Breast epithelium (tissue), 3 donors: ENCODE results near the gene TMEM178B.

Experiments
- CTCF ChIP-seq, 3 donors: fragments of 450-650 bp; IDR thresholded peaks; one replicate each; pipeline ENCODE4 v1.5.1; 2016 to 2017; ENCODE audit warnings: antibody characterized with exemption in 3 of 3, mild to moderate bottlenecking in 3 of 3, moderate library complexity in 3 of 3
- POLR2A ChIP-seq: fragments of 450-650 bp; IDR thresholded peaks from one replicate; pipeline ENCODE4 v1.6.1; 2016; ENCODE audit warnings: antibody characterized with exemption, mild to moderate bottlenecking, moderate library complexity
- POLR2AphosphoS5 ChIP-seq, 3 donors: sonication (generic); formaldehyde crosslinking; IDR thresholded peaks; one replicate each; pipeline ENCODE4 v1.6.1; 2017; ENCODE audit warnings: antibody characterized with exemption in 3 of 3

GRCh38 chr7:141451232-141451631 lies 377.4 kb downstream of the TMEM178B start:
- no peak for TF ChIP-seq CTCF (IDR thresholded peaks at IDR 0.05)
- TF ChIP-seq POLR2AphosphoS5 (IDR thresholded peaks at IDR 0.05), result no peak
- TF ChIP-seq POLR2A, result no peak
